ENCODE results near the gene NDP. TPM values are rescaled to one million over a fixed set of nuclear protein-coding genes. Genes with fewer than 3 reads are reported as not detected.

NDP gene
- total RNA-seq, 2 donors from 2014 or later, result not detected

- H3K36me3 ChIP-seq (ENCODE audit: control insufficient read depth, insufficient read depth, low read length), result no peaks in the 10 kb centered on the region
- no peak for TF ChIP-seq CTCF (conservative IDR thresholded peaks at IDR 0.05)
- no peak overlapping the region for H3K27ac Mint-ChIP-seq
- DNase-seq, result no peak
- H3K4me1 Mint-ChIP-seq, result peaks cover 9% of the 10 kb centered on the region
- peaks cover 47% of the 10 kb centered on the region for H3K9me3 Mint-ChIP-seq
- H3K9ac ChIP-seq (ENCODE audit: extremely low read depth, low read length, poor library complexity, severe bottlenecking), result no peak overlapping the region
- H3K27ac ChIP-seq (ENCODE audit: low read depth, low read length), result no peak overlapping the region
- peaks cover 34% of the 10 kb centered on the region for H3K27me3 Mint-ChIP-seq (ENCODE audit: insufficient read depth)
- 87 to 100% methylated on average over 1 to 3 of the region's 4 CpGs for WGBS, 2 experiments (ENCODE audit: insufficient coverage in 1 of 2, insufficient read length in 1 of 2)
- H3K4me3 Mint-ChIP-seq, result no peak overlapping the region
- no peaks in the 10 kb centered on the region for H3K9me3 ChIP-seq (ENCODE audit: control insufficient read depth, low read length)
- H3K4me3 ChIP-seq (ENCODE audit: low read length), result no peak overlapping the region
- H3K4me1 ChIP-seq (ENCODE audit: control insufficient read depth, insufficient read depth, low read length), result no peaks in the 10 kb centered on the region
- H3K27me3 ChIP-seq (ENCODE audit: control insufficient read depth, insufficient read depth, low read length, poor library complexity, severe bottlenecking), result peaks cover 20% of the 10 kb centered on the region
- H3K36me3 Mint-ChIP-seq (ENCODE audit: low read depth), result no peaks in the 10 kb centered on the region
Observed at GRCh38 chrX:43968359-43968781, 4.8 kb downstream of the NDP start.

GRCh38 chrX:43964936-43965335 is 8.3 kb downstream of the NDP start:
- no peak for TF ChIP-seq CTCF (conservative IDR thresholded peaks at IDR 0.05)
- WGBS, 2 experiments (ENCODE audit: insufficient coverage in 1 of 2, insufficient read length in 1 of 2), result 81% methylated on average over 3 of the region's 3 CpGs; no CpG with 5 or more reads in 1 of the 2 experiments
- peaks cover 47% of the 10 kb centered on the region for H3K9me3 Mint-ChIP-seq

GRCh38 chrX:43963726-43964125 is 9.5 kb downstream of the NDP start:
- Histone ChIP-seq H3K27ac (ENCODE audit: low read depth, low read length) (no peak overlapping the region), H3K9me3 (ENCODE audit: control insufficient read depth, low read length) (no peaks in the 10 kb centered on the region), H3K4me1 (ENCODE audit: control insufficient read depth, insufficient read depth, low read length) (no peaks in the 10 kb centered on the region), H3K27me3 (ENCODE audit: control insufficient read depth, insufficient read depth, low read length, poor library complexity, severe bottlenecking) (no peaks in the 10 kb centered on the region), H3K9ac (ENCODE audit: extremely low read depth, low read length, poor library complexity, severe bottlenecking) (no peak overlapping the region), H3K36me3 (ENCODE audit: control insufficient read depth, insufficient read depth, low read length) (no peaks in the 10 kb centered on the region), H3K4me3 (ENCODE audit: low read length) (no peak overlapping the region)
- Mint-ChIP-seq H3K9me3 (peaks cover 37% of the 10 kb centered on the region), H3K4me3 (no peak overlapping the region), H3K36me3 (ENCODE audit: low read depth) (no peaks in the 10 kb centered on the region), H3K4me1 (no peaks in the 10 kb centered on the region), H3K27me3 (ENCODE audit: insufficient read depth) (peaks cover 13% of the 10 kb centered on the region), H3K27ac (no peak overlapping the region)
- WGBS, 2 experiments (ENCODE audit: insufficient coverage in 1 of 2, insufficient read length in 1 of 2), result 93% methylated on average over 2 of the region's 3 CpGs; no CpG with 5 or more reads in 1 of the 2 experiments
- no peak for TF ChIP-seq CTCF (conservative IDR thresholded peaks at IDR 0.05)
- no peak for DNase-seq

More at GRCh38 chrX:43964936-43965335, 8.3 kb downstream of the NDP start:
- H3K4me1 Mint-ChIP-seq, result no peaks in the 10 kb centered on the region
- H3K27ac Mint-ChIP-seq, result no peak overlapping the region
- no peaks in the 10 kb centered on the region for H3K9me3 ChIP-seq (ENCODE audit: control insufficient read depth, low read length)
- H3K27me3 ChIP-seq (ENCODE audit: control insufficient read depth, insufficient read depth, low read length, poor library complexity, severe bottlenecking), result no peaks in the 10 kb centered on the region
- no peak overlapping the region for H3K4me3 ChIP-seq (ENCODE audit: low read length)
- H3K9ac ChIP-seq (ENCODE audit: extremely low read depth, low read length, poor library complexity, severe bottlenecking), result no peak overlapping the region
- no peaks in the 10 kb centered on the region for H3K36me3 Mint-ChIP-seq (ENCODE audit: low read depth)
- no peak for DNase-seq
- H3K27me3 Mint-ChIP-seq (ENCODE audit: insufficient read depth), result peaks cover 15% of the 10 kb centered on the region
- H3K4me3 Mint-ChIP-seq, result no peak overlapping the region
- H3K36me3 ChIP-seq (ENCODE audit: control insufficient read depth, insufficient read depth, low read length), result no peaks in the 10 kb centered on the region
- H3K27ac ChIP-seq (ENCODE audit: low read depth, low read length), result no peak overlapping the region
- H3K4me1 ChIP-seq (ENCODE audit: control insufficient read depth, insufficient read depth, low read length), result no peaks in the 10 kb centered on the region
